Neural cell (in vitro differentiated cells): Measurements from ENCODE around the gene NCK2.

Source experiments
- CTCF ChIP-seq: fragments of 450-650 bp; IDR thresholded peaks from 2 replicates; pipeline ENCODE4 v1.5.1; 2014; ENCODE audit warnings: antibody characterized with exemption, mild to moderate bottlenecking, moderate library complexity; ENCODE audit not compliant: poor library complexity, severe bottlenecking
- EZH2 ChIP-seq: fragments of 200-600, 300-800 bp; shearing (Covaris generic), sonication (generic); IDR thresholded peaks from 2 replicates; pipeline ENCODE4 v1.6.1; 2014; ENCODE audit warnings: antibody characterized with exemption, low read length, borderline replicate concordance, mild to moderate bottlenecking; ENCODE audit not compliant: insufficient read depth, poor library complexity, severe bottlenecking
- MXI1 ChIP-seq: fragments of 450-650 bp; conservative IDR thresholded peaks from 2 replicates; pipeline ENCODE4 v1.6.1; 2014; ENCODE audit warnings: antibody characterized with exemption, mild to moderate bottlenecking; ENCODE audit not compliant: poor library complexity, severe bottlenecking
- POLR2AphosphoS5 ChIP-seq: IDR thresholded peaks from 2 replicates; pipeline ENCODE4 v1.6.1; 2012
- RAD21 ChIP-seq: fragments of 450-650 bp; conservative IDR thresholded peaks from 2 replicates; pipeline ENCODE4 v1.6.1; 2014; ENCODE audit warnings: antibody characterized with exemption, mild to moderate bottlenecking, moderate library complexity
- SMC3 ChIP-seq: fragments of 450-650 bp; conservative IDR thresholded peaks from 2 replicates; pipeline ENCODE4 v1.6.1; 2014; ENCODE audit warnings: antibody characterized with exemption, mild to moderate bottlenecking, moderate library complexity; ENCODE audit not compliant: poor library complexity
- TAF1 ChIP-seq: IDR thresholded peaks from 2 replicates; pipeline ENCODE4 v1.6.1; 2012; ENCODE audit warnings: low read depth

DNA sequence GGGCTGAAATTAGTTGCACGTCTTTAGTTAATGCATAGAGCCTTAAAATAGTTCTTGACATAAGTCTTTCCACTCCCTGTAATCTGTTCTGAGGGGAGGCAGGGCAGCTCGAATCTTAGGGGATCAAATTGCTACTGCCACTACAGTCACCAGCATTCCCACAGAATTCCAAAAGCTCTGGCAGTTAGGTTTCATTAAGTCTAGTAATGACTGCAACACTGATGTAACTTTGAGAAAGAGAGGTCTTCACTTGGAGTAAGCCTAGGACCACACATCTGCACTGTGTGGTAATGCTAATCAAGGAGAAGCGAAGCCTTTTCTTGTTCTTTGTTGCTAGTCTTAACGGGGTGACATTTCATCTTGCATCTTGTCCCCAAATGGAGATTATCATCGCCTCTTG, 19.3 kb upstream of the NCK2 start:
- TF ChIP-seq TAF1 (no peak), RAD21 (no peak), CTCF (no peak), POLR2AphosphoS5 (no peak), EZH2 (no peak), MXI1 (no peak), SMC3 (no peak)
